Measurements from ENCODE around the gene GUCA2B.

The GUCA2B gene

GRCh38 chr1:42152119-42152518 is 1.1 kb upstream of the GUCA2B start:
- Histone ChIP-seq H4K20me1 (ENCODE audit: insufficient read depth, low read length, poor library complexity, severe bottlenecking) (no peaks in the 10 kb centered on the region), H3K27me3 (ENCODE audit: insufficient read depth, low read length, poor library complexity, severe bottlenecking) (no peaks in the 10 kb centered on the region), H3K4me1 (ENCODE audit: insufficient read depth, low read length, poor library complexity, severe bottlenecking) (no peaks in the 10 kb centered on the region), H3K9ac (ENCODE audit: low read depth, low read length, poor library complexity, severe bottlenecking) (no peak overlapping the region), H3K9me2 (replicated peaks; ENCODE audit: low read depth, low read length) (no peaks in the 10 kb centered on the region), H3K4me3 (ENCODE audit: low read length, poor library complexity, severe bottlenecking) (no peak overlapping the region), H3F3A (ENCODE audit: low read depth) (no peaks in the 10 kb centered on the region), H2AFZ (ENCODE audit: low read length) (no peak overlapping the region), H3K79me2 (ENCODE audit: insufficient read depth, low read length) (no peaks in the 10 kb centered on the region), H3K9me3 (ENCODE audit: insufficient read depth, low read depth, low read length) (no peaks in the 10 kb centered on the region), H3K36me3 (ENCODE audit: insufficient read depth, low read length) (no peaks in the 10 kb centered on the region), H3K4me2 (ENCODE audit: low read depth, low read length, poor library complexity, severe bottlenecking) (no peak overlapping the region)
- TF ChIP-seq CTCF (conservative IDR thresholded peaks at IDR 0.05; ENCODE audit: low read length) (no peak), EZH2phosphoT487 (IDR thresholded peaks at IDR 0.05; ENCODE audit: borderline replicate concordance) (no peak)

- H3K4me3 ChIP-seq (ENCODE audit: low read length, poor library complexity, severe bottlenecking): no peak overlapping the region
- H3K4me1 ChIP-seq (ENCODE audit: insufficient read depth, low read length, poor library complexity, severe bottlenecking): no peaks in the 10 kb centered on the region
- no peaks in the 10 kb centered on the region for H3K9me3 ChIP-seq (ENCODE audit: insufficient read depth, low read depth, low read length)
- no peaks in the 10 kb centered on the region for H3K27me3 ChIP-seq (ENCODE audit: insufficient read depth, low read length, poor library complexity, severe bottlenecking)
- no peaks in the 10 kb centered on the region for H3K79me2 ChIP-seq (ENCODE audit: insufficient read depth, low read length)
- H3K9ac ChIP-seq (ENCODE audit: low read depth, low read length, poor library complexity, severe bottlenecking): no peak overlapping the region
- TF ChIP-seq EZH2phosphoT487 (IDR thresholded peaks at IDR 0.05; ENCODE audit: borderline replicate concordance) (no peak), CTCF (conservative IDR thresholded peaks at IDR 0.05; ENCODE audit: low read length) (no peak)
- H3K36me3 ChIP-seq (ENCODE audit: insufficient read depth, low read length): no peaks in the 10 kb centered on the region
- no peaks in the 10 kb centered on the region for H3F3A ChIP-seq (ENCODE audit: low read depth)
- no peak overlapping the region for H3K4me2 ChIP-seq (ENCODE audit: low read depth, low read length, poor library complexity, severe bottlenecking)
- H4K20me1 ChIP-seq (ENCODE audit: insufficient read depth, low read length, poor library complexity, severe bottlenecking): no peaks in the 10 kb centered on the region
- no peaks in the 10 kb centered on the region for H3K9me2 ChIP-seq (replicated peaks; ENCODE audit: low read depth, low read length)
- H2AFZ ChIP-seq (ENCODE audit: low read length): no peak overlapping the region
Measured at GRCh38 chr1:42153624-42154023, 414 bp downstream of the GUCA2B start.

GRCh38 chr1:42154685-42155084 is 1.5 kb downstream of the GUCA2B start:
- Histone ChIP-seq H2AFZ (ENCODE audit: low read length) (no peak overlapping the region), H3K9me2 (replicated peaks; ENCODE audit: low read depth, low read length) (no peaks in the 10 kb centered on the region), H3F3A (ENCODE audit: low read depth) (no peaks in the 10 kb centered on the region), H4K20me1 (ENCODE audit: insufficient read depth, low read length, poor library complexity, severe bottlenecking) (no peaks in the 10 kb centered on the region), H3K27me3 (ENCODE audit: insufficient read depth, low read length, poor library complexity, severe bottlenecking) (no peaks in the 10 kb centered on the region), H3K36me3 (ENCODE audit: insufficient read depth, low read length) (no peaks in the 10 kb centered on the region), H3K9ac (ENCODE audit: low read depth, low read length, poor library complexity, severe bottlenecking) (no peak overlapping the region), H3K4me3 (ENCODE audit: low read length, poor library complexity, severe bottlenecking) (no peak overlapping the region), H3K4me1 (ENCODE audit: insufficient read depth, low read length, poor library complexity, severe bottlenecking) (no peaks in the 10 kb centered on the region), H3K4me2 (ENCODE audit: low read depth, low read length, poor library complexity, severe bottlenecking) (no peak overlapping the region), H3K79me2 (ENCODE audit: insufficient read depth, low read length) (no peaks in the 10 kb centered on the region), H3K9me3 (ENCODE audit: insufficient read depth, low read depth, low read length) (no peaks in the 10 kb centered on the region)
- TF ChIP-seq EZH2phosphoT487 (IDR thresholded peaks at IDR 0.05; ENCODE audit: borderline replicate concordance) (no peak), CTCF (conservative IDR thresholded peaks at IDR 0.05; ENCODE audit: low read length) (no peak)

Data from Loucy (cell line).